MM.1S (cell line): ENCODE data around the gene CCDC102B.
"Not testable (repeated sequence)": the region's sequence is repeated elsewhere in the genome, so short reads cannot be mapped to it uniquely, and the experiment has no call there.

Experiments
- DNase-seq: peaks from one replicate; pipeline ENCODE4 v3.0.0-alpha.2; 2015
- H2AFZ ChIP-seq: fragments of 300-600 bp; sonication (generic); 2 replicates; pipeline ENCODE4 v1.6.0; 2016; ENCODE audit warnings: antibody characterized with exemption, low read length
- H3F3A ChIP-seq: fragments of 300-600 bp; sonication (generic); 2 replicates; pipeline ENCODE4 v1.6.1; 2016; ENCODE audit warnings: mild to moderate bottlenecking, antibody characterized with exemption, low read length, moderate library complexity, mixed read lengths; ENCODE audit not compliant: insufficient read depth
- H3K27ac ChIP-seq: fragments of 300-600 bp; sonication (generic); 2 replicates; pipeline ENCODE4 v1.5.1; 2016; ENCODE audit warnings: mild to moderate bottlenecking, low read length
- H3K27me3 ChIP-seq: fragments of 300-600 bp; sonication (generic); replicated peaks from 2 replicates; pipeline ENCODE4 v1.6.0; 2016; ENCODE audit warnings: low read length; ENCODE audit not compliant: insufficient read depth
- H3K36me3 ChIP-seq: fragments of 300-600 bp; sonication (generic); replicated peaks from 2 replicates; pipeline ENCODE4 v1.6.1; 2016; ENCODE audit warnings: mild to moderate bottlenecking, low read length, mixed read lengths; ENCODE audit not compliant: insufficient read depth
- H3K4me1 ChIP-seq: fragments of 300-600 bp; sonication (generic); 2 replicates; pipeline ENCODE4 v1.6.1; 2016; ENCODE audit warnings: low read length, mixed read lengths
- H3K4me2 ChIP-seq: fragments of 300-600 bp; sonication (generic); 2 replicates; pipeline ENCODE4 v1.6.0; 2016; ENCODE audit warnings: low read depth, low read length
- H3K4me3 ChIP-seq: fragments of 300-600 bp; sonication (generic); 2 replicates; pipeline ENCODE4 v1.5.1; 2016; ENCODE audit warnings: low read length, mixed read lengths
- H3K79me2 ChIP-seq: fragments of 300-600 bp; sonication (generic); 2 replicates; pipeline ENCODE4 v1.6.1; 2016; ENCODE audit warnings: mixed run types, low read length, mixed read lengths
- H3K9ac ChIP-seq: fragments of 300-600 bp; sonication (generic); 2 replicates; pipeline ENCODE4 v1.6.1; 2016; ENCODE audit warnings: low read length, mixed read lengths
- H3K9me2 ChIP-seq: fragments of 300-600 bp; sonication (generic); replicated peaks from 2 replicates; pipeline ENCODE4 v1.6.1; 2016; ENCODE audit warnings: mild to moderate bottlenecking, low read length, mixed read lengths; ENCODE audit not compliant: insufficient read depth
- H3K9me3 ChIP-seq: fragments of 300-600 bp; sonication (generic); replicated peaks from 2 replicates; pipeline ENCODE4 v1.6.1; 2016; ENCODE audit warnings: mild to moderate bottlenecking, low read length, mixed read lengths; ENCODE audit not compliant: insufficient read depth
- H4K20me1 ChIP-seq: fragments of 300-600 bp; sonication (generic); 2 replicates; pipeline ENCODE4 v1.6.1; 2016; ENCODE audit warnings: mild to moderate bottlenecking, low read length, moderate library complexity, mixed read lengths; ENCODE audit not compliant: insufficient read depth
- CTCF ChIP-seq: fragments of 300-600 bp; sonication (generic); IDR thresholded peaks from 2 replicates; pipeline ENCODE4 v1.5.1; 2016; ENCODE audit warnings: antibody characterized with exemption, low read length, mixed read lengths
- EZH2 ChIP-seq: fragments of 300-600 bp; sonication (generic); optimal IDR thresholded peaks from 2 replicates; pipeline ENCODE3; 2017; ENCODE audit warnings: low read depth, mild to moderate bottlenecking, antibody characterized with exemption, low read length, mixed read lengths
- EZH2phosphoT487 ChIP-seq: fragments of 300-600 bp; sonication (generic); IDR thresholded peaks from 2 replicates; pipeline ENCODE4 v1.6.1; 2018; ENCODE audit warnings: antibody characterized with exemption, low read length

Gene CCDC102B

GRCh38 chr18:68779169-68779568, 18.7 kb upstream of the CCDC102B start:
- no peak for DNase-seq
- no peak overlapping the region for H3K9ac ChIP-seq
- no peaks in the 10 kb centered on the region for H3K9me2 ChIP-seq
- H3K4me1 ChIP-seq = no peaks in the 10 kb centered on the region
- no peak overlapping the region for H3K4me2 ChIP-seq
- H2AFZ ChIP-seq = no peak overlapping the region
- TF ChIP-seq EZH2phosphoT487 = no peak
- no peak for TF ChIP-seq EZH2
- H3F3A ChIP-seq = no peaks in the 10 kb centered on the region
- H3K27ac ChIP-seq = no peak overlapping the region
- no peaks in the 10 kb centered on the region for H3K79me2 ChIP-seq
- H3K27me3 ChIP-seq = no peaks in the 10 kb centered on the region
- H3K9me3 ChIP-seq = no peaks in the 10 kb centered on the region
- H3K36me3 ChIP-seq = no peaks in the 10 kb centered on the region
- H3K4me3 ChIP-seq = no peak overlapping the region
- H4K20me1 ChIP-seq = no peaks in the 10 kb centered on the region

GRCh38 chr18:68780802-68781635, 16.9 kb upstream of the CCDC102B start:
- no peak overlapping the region for H2AFZ ChIP-seq
- TF ChIP-seq EZH2phosphoT487 (no peak), EZH2 (no peak), CTCF (no peak)
- no peaks in the 10 kb centered on the region for H3F3A ChIP-seq
- H3K36me3 ChIP-seq = no peaks in the 10 kb centered on the region
- no peaks in the 10 kb centered on the region for H3K9me2 ChIP-seq
- no peaks in the 10 kb centered on the region for H3K79me2 ChIP-seq
- H3K4me2 ChIP-seq = no peak overlapping the region
- H3K4me3 ChIP-seq = no peak overlapping the region
- no peaks in the 10 kb centered on the region for H4K20me1 ChIP-seq
- no peak for DNase-seq
- H3K9ac ChIP-seq = no peak overlapping the region
- no peaks in the 10 kb centered on the region for H3K27me3 ChIP-seq
- H3K9me3 ChIP-seq = no peaks in the 10 kb centered on the region
- no peak overlapping the region for H3K27ac ChIP-seq
- no peaks in the 10 kb centered on the region for H3K4me1 ChIP-seq

GRCh38 chr18:68783506-68783905, 14.4 kb upstream of the CCDC102B start:
- H3K79me2 ChIP-seq = no peaks in the 10 kb centered on the region
- H4K20me1 ChIP-seq = no peaks in the 10 kb centered on the region
- no peak for DNase-seq
- H3K9me2 ChIP-seq = no peaks in the 10 kb centered on the region
- no peaks in the 10 kb centered on the region for H3K36me3 ChIP-seq
- no peaks in the 10 kb centered on the region for H3K4me1 ChIP-seq
- H3K9me3 ChIP-seq = no peaks in the 10 kb centered on the region
- H3K9ac ChIP-seq = no peak overlapping the region
- H3K27me3 ChIP-seq = no peaks in the 10 kb centered on the region
- no peak overlapping the region for H3K4me3 ChIP-seq
- no peak overlapping the region for H3K27ac ChIP-seq
- no peaks in the 10 kb centered on the region for H3F3A ChIP-seq
- H3K4me2 ChIP-seq = no peak overlapping the region
- TF ChIP-seq EZH2 = no peak
- TF ChIP-seq CTCF = no peak
- no peak for TF ChIP-seq EZH2phosphoT487
- H2AFZ ChIP-seq = no peak overlapping the region

- no peak overlapping the region for H3K4me2 ChIP-seq
- no peaks in the 10 kb centered on the region for H3F3A ChIP-seq
- H3K27ac ChIP-seq = no peak overlapping the region
Measured at GRCh38 chr18:68784071-68784470, 13.8 kb upstream of the CCDC102B start.

GRCh38 chr18:68790290-68790689, 7.6 kb upstream of the CCDC102B start:
- H3K4me3 ChIP-seq, H3K27ac ChIP-seq: not testable (repeated sequence)

More at GRCh38 chr18:68784071-68784470, 13.8 kb upstream of the CCDC102B start:
- H4K20me1 ChIP-seq = no peaks in the 10 kb centered on the region
- TF ChIP-seq EZH2 (no peak), EZH2phosphoT487 (no peak), CTCF (no peak)
- H3K4me3 ChIP-seq = no peak overlapping the region
- no peak for DNase-seq
- H2AFZ ChIP-seq = no peak overlapping the region
- H3K4me1 ChIP-seq = no peaks in the 10 kb centered on the region
- no peaks in the 10 kb centered on the region for H3K9me3 ChIP-seq
- H3K9me2 ChIP-seq = no peaks in the 10 kb centered on the region
- H3K79me2 ChIP-seq = no peaks in the 10 kb centered on the region
- no peak overlapping the region for H3K9ac ChIP-seq
- H3K36me3 ChIP-seq = no peaks in the 10 kb centered on the region
- no peaks in the 10 kb centered on the region for H3K27me3 ChIP-seq

More at GRCh38 chr18:68790290-68790689, 7.6 kb upstream of the CCDC102B start:
- H3K9me2 ChIP-seq, H3K9ac ChIP-seq, H3K27me3 ChIP-seq, H2AFZ ChIP-seq, H3K4me2 ChIP-seq, H3K79me2 ChIP-seq, H3K4me1 ChIP-seq, H3K9me3 ChIP-seq, H4K20me1 ChIP-seq, H3F3A ChIP-seq, H3K36me3 ChIP-seq, DNase-seq: not testable (repeated sequence)
